Measurements from ENCODE around the gene TCERG1L.

The TCERG1L gene

GRCh38 chr10:131083915-131084790, 227.4 kb downstream of the TCERG1L start:
- TF ChIP-seq CTCF (IDR thresholded peaks at IDR 0.05) = peak; percentile 34

- no peak for TF ChIP-seq CTCF (IDR thresholded peaks at IDR 0.05)
These were observed 228.5 kb downstream of the TCERG1L start for GRCh38 chr10:131082991-131083481.

GRCh38 chr10:131082201-131082850, 229.2 kb downstream of the TCERG1L start:
- TF ChIP-seq CTCF (IDR thresholded peaks at IDR 0.05) = no peak

- TF ChIP-seq CTCF (IDR thresholded peaks at IDR 0.05) = no peak
These were observed 229.7 kb downstream of the TCERG1L start for GRCh38 chr10:131081786-131082185.

- no peak for TF ChIP-seq CTCF (IDR thresholded peaks at IDR 0.05)
These were observed 230.1 kb downstream of the TCERG1L start for GRCh38 chr10:131081376-131081775.

GRCh38 chr10:131080571-131080970, 230.9 kb downstream of the TCERG1L start:
- no peak for TF ChIP-seq CTCF (IDR thresholded peaks at IDR 0.05)

GRCh38 chr10:131079314-131079713, 232.2 kb downstream of the TCERG1L start:
- no peak for TF ChIP-seq CTCF (IDR thresholded peaks at IDR 0.05)

Data from LNCAP (cell line).